SH-SY5Y (cell line): ENCODE measurements around the gene RPL18.

Source experiments
- GATA2 ChIP-seq: IDR thresholded peaks from 2 replicates; pipeline ENCODE4 v1.6.1; 2011; ENCODE audit warnings: mild to moderate bottlenecking, low read depth, low read length
- GATA3 ChIP-seq: IDR thresholded peaks from 2 replicates; pipeline ENCODE4 v1.6.1; 2011; ENCODE audit warnings: low read depth, mild to moderate bottlenecking, low read length, moderate library complexity

- TF ChIP-seq GATA2 (no peak), GATA3 (no peak)
These were observed 29.2 kb upstream of the RPL18 start for GRCh38 chr19:48648134-48648533.
